Measurements from ENCODE around the gene ENKD1.

Gene ENKD1

DNA sequence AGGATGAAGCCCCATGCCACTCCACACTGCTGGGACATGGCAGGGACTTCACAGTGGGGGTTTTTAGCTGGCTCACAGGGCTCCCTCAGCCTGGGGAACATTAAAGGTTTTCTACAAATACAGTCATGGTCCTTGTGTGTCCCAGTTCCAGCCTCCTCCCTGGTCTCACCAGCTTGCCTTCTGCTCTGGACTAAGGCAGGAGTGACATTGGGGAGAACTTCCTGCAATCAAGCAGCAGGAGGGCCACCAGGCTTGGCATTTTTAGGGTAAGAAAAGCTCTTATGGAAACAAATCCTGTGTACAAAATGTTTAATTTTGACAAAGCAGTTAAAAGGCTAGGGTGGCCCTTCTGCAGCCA, 3.9 kb downstream of the ENKD1 start:
- DNase-seq (ENCODE audit: low spot score) = no peak

DNA sequence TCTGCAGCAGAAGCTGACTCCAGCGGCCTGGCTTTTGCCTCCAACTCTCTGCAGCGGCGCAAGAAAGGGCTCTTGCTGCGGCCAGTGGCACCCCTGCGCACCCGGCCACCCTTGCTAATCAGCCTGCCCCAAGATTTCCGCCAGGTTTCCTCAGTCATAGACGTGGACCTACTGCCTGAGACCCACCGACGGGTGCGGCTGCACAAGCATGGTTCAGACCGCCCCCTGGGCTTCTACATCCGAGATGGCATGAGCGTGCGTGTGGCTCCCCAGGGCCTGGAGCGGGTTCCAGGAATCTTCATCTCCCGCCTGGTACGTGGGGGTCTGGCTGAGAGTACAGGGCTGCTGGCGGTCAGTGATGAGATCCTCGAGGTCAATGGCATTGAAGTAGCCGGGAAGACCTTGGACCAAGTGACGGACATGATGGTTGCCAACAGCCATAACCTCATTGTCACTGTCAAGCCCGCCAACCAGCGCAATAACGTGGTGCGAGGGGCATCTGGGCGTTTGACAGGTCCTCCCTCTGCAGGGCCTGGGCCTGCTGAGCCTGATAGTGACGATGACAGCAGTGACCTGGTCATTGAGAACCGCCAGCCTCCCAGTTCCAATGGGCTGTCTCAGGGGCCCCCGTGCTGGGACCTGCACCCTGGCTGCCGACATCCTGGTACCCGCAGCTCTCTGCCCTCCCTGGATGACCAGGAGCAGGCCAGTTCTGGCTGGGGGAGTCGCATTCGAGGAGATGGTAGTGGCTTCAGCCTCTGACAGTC, 4.5 kb downstream of the ENKD1 start:
- DNase-seq (ENCODE audit: low spot score) = no peak

DNA sequence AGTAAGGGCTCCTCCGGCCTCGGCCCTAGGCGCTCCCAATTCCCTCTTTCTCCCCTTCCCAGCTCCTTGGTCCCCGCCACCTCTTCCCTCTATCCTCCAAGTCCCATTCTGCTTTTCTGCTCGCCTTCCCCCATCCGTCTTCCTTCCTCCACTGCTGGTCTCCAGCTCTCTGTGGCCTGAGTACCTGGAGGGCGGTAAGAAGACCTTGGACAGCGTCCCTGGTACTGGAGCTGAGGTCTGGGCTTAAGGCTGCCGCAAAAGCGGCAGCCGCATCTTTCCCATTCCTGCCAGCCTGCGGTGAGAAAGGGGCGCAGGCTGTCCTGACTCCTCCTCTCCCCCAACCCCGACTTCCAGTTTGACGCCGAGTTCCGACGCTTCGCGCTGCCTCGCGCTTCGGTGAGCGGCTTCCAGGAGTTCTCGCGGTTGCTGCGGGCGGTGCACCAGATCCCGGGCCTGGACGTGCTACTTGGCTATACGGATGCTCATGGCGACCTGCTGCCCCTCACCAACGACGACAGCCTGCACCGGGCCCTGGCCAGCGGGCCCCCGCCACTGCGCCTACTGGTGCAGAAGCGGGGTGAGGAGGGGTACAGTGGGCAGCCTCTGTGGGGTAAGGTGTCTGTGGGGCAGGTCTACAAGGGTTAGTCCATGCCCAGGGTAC, 5.3 kb downstream of the ENKD1 start:
- no peak for DNase-seq (ENCODE audit: low spot score)

DNA sequence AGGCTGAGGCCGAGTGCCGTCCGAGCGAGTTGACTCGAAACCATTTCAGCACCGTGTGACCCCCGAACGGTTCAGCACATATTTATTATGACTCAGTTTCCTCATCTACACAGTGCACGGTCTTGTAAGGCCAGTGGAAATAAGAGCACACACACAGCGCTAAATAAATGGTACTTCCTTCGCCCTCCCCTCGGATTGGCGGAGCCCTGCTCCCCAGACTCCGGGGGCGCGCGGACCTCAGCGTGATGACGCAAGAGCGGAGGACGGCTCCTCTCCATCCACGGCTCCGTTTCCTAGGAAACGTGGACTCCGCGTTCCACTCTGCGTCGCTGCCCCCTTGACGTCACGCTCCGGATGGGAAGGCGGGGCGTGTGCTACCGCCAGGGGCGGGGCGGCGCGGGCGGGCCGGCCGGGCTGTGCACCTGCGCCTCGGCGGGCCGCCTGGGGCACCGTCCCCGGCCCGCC, 6.0 kb downstream of the ENKD1 start, which contains the start of gene PARD6A:
TSS of gene PARD6A (plus strand) at position 397 of the 465 bp plus-strand sequence. CDS start 79 bp downstream, outside the sequence.
- peak; percentile 97 for DNase-seq (ENCODE audit: low spot score)

DNA sequence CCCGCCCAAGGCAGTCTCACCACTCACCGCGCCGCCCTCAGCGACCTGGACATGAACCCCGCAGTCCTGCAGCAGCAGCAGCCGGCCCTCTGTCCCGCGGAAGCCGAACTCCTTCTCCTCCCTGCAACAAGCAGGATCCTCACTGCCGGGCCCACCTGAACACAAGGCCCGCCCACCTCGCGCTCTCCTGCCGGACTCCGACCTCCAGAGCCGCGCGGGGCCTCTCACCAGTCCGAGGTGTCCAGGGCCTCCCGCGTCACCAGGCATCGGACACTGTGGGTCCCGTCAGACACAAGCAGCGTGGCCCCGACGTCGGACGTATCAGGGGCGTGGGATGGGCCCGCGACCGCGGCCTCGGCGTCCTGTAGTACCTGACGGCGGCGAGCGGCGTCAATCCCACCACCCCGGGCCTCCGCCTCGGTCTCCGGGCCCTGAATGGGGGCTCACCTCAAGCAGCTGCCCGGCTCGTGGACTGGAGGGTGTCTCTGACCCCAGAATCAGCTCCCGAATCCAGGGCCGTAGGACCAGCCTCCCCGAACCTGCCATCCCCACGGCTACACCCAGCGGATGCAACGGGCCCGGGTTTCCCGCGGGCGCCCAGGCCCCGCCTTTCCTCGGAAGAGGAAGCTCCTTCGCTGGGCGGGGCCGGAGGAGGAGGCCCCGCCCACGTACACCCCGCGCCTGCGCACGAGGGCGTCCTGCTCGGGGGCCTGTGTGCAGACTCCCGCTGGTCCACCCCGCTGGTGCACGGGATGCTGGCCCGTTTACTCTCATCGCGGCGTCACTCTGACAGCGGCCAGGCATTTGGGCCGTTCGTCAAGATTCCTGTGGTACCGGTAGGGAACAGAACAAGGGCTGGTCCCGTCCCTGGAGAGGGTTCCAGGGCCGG, 6.6 kb downstream of the ENKD1 start, which contains the start of gene ACD:
TSS of gene ACD (minus strand) at position 586 of the 889 bp plus-strand sequence. CDS start at position 546, 40 bp downstream.
- DNase-seq (ENCODE audit: low spot score) = peak; percentile 92

DNA sequence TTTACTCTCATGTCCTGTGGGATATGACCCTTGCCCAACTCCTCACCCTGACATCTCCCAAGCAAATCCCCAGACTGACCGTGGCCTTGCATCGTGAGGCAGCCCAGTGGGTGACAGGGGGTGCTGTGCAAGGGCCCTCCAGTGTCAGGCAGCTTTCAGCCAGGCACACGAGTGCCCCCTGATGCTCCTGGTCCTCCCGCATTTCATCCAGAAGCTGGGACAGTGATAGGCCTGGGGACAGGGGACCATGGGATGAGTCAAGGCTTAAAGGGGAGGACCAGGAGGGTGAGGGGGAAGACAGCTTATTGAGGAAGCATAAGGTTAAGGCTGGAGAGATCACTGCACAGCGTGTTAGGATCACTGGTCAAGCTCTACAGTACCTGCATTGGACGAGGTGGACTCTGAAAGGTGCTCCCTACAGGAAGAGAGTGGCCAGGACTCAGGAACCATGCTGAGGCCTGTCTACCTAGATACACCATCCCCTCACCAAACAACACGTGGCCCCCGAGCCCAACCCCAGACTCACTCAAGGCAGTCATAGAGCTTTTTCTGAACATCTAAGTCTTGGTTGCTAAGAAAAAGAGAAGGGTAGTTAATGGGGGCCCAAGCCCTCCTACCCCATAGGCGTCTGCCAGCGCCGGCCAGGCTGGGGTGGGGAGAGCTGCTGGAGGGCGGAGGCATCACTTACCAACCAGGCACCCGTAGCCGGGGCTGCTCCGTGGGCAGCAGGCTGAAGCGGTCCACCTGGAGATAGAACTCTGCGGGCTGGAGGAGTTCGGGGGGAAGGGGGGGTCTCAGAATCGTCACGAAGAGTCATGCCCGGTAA, 7.5 kb downstream of the ENKD1 start:
- DNase-seq (ENCODE audit: low spot score) = no peak

DNA sequence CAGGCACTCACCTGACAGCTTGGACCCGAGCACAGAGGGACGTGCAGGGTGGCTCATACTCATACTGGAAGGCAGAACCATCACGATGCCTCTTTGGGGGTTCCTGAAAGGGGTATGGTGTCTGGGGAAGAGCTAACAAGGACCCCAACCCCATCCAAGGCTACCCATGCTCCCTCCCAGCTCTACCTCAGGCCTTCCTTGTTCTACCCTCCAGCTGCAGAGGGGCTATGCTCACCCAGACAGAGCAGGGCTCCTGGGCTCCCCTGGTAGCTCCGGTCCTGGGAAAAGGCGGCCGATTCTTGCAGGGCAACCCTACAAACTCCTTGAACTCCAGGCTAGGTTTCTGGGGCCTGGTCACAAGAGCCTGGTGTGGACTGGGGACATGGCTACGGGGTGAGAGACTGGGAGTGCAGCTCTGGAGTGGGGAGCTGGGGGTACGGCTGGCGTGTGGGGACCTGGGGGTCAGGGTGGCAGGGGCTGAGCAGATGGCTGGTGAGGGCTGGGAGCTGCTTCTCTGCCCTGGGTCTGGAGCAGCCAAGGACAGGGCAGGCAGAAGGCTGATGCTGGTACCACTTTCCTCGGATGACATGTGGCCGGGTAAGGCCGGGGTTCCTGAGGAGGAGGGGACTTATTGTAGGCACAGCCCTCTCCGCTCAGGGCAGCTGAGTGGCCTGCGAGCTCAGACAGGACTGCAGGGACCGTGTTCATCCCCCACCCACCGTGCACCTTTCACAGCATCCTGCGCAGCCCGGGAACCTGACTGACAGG, 8.6 kb downstream of the ENKD1 start:
- no peak for DNase-seq (ENCODE audit: low spot score)

DNA sequence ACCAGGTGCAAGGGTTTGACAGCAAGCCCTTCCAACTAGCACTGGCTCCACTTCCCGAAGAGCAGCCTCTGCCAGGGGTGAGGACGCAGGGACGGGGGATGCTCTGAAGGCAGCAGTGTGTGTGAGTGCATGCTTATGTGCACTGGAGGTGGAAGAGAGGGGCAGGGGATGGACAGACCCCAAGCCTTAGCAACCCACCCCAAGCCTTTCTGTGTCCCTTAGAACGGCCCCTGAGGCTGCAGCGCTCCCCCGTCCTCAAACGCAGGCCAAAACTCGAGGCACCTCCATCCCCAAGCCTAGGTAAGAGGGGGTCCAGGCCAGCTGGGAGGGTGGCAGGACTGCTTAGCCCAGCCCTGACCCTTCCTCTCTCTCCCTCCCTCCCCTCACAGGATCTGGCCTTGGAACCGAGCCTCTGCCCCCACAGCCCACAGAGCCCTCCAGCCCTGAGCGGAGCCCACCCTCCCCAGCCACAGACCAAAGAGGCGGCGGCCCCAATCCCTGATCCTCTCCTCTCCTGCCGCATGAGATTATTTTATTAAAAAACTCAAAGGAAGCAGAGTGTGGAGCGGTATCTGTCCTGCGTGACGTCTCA, 9.4 kb downstream of the ENKD1 start:
- no peak for DNase-seq (ENCODE audit: low spot score)

DNA sequence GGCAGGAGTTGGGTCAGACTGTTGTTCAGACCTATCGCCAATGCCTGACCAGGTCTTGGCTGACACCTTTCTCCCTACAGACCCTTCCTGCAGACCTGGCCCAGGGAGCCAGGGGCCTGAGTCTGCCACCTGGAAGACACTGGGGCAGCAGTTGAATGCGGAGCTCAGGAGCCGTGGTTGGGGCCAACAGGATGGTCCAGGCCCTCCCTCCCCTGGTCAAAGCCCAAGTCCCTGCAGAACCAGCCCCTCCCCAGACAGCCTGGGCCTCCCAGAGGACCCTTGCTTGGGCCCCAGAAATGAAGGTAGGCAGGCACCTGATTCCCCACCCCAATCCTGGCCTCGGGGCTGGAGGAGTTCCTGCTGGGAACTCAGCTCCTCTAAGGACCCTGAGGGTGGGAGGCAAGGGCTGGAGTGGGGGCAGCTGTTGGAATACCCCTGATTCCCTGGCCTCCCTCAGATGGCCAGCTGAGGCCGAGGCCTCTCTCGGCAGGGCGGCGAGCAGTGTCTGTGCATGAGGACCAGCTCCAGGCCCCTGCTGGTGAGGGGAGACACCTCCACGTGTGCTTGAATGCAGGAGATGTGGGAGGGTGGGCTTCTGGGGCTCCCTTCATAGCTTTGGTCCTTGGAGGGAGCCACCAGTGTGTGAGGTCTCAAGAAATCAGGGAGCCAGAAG, 10.1 kb downstream of the ENKD1 start:
- DNase-seq (ENCODE audit: low spot score) = no peak

DNA sequence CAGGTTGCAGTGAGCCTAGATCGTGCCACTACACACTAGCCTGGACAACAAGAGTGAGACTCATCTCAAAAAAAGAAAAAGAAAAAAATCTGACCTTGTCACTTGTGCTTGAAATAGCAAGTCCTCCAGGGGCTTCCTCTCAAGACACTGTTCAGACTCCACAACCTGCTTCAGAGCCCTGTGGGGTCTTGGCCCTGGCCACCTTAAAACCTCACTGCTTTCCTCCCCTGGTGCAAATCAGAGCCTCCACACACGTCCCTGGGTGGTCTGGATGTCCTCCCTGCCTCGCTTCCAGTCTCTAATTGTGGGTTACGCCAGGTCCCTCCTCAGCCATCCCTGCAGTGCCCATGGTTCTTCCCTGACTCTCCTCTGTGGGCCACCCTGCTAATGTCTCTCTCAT, 11.2 kb downstream of the ENKD1 start:
- DNase-seq (ENCODE audit: low spot score) = no peak

DNA sequence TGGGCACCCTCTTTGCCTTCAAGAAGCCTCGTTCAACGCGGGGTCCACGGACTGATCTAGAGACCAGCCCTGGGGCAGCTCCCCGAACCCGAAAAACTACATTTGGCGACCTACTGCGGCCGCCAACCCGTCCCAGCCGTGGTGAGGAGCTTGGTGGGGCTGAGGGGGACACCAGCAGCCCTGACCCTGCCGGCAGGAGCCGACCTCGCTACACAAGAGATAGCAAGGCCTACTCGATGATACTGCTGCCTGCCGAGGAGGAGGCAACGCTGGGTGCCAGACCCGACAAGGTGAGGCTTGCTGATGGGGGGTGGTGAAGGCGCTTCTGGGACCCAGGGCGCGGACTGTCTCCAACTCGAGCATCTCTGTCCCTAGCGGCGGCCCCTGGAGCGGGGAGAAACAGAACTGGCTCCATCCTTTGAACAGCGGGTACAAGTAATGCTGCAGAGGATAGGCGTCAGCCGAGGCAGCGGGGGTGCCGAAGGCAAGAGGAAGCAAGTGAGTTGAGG, 12.1 kb downstream of the ENKD1 start:
- no peak for DNase-seq (ENCODE audit: low spot score)

DNA sequence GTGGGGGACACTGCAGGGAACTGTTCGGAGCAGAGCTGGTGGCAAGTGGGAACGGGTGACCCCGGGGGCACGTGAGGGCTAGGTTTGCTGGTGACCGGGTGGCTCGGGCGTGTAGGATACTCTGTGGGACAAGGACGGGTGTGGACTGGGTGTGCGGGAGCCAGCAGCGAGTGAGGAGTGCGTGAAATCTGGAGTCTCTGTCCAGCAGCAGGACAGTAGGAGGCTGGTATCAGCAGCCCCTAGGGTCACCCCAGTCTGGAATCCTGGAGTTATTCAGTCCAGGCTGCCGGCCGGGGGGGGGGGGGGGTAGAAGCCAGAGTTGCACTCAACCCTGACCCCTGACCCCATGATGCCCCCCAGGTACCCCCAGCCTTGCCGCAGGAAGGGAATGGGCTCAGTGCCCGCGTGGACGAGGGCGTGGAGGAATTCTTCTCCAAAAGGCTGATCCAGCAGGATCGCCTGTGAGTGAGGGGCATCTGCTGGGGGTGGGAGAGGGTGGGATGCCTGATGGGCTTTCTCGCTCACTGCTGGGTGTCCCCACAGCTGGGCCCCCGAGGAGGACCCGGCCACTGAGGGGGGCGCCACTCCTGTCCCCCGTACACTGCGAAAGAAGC, 12.7 kb downstream of the ENKD1 start:
- no peak for DNase-seq (ENCODE audit: low spot score)

DNA sequence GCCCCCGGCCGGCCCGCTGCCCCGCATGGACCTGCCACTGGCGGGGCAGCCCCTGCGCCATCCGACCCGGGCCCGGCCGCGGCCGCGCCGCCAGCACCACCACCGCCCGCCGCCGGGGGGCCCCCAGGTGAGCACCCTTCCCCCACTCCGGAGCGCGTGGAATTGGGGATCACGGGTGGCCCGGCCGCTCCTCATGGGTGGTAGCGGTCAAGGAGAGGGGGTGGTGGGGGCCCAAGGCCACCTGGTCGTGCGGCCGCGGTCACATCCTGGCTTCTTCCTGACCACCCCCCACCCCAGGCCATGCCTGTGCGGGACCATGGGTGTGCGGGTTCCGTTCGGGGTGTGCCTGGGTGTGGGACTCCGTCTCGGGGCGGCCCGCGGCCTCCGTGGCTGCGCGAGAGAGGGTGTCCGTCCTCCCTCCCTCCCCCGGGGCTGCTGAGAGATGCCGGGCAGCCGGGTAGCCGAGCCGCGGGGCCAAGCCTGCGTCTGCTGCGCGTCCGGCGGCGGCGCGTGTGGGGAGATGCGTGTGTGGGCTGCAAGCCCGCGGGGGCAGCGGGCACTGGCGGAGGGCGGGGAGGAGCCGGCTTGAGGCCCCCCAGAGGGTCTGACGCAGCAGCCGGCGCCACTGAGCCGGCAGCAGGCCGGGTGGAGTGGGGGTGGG, 13.3 kb downstream of the ENKD1 start:
- DNase-seq (ENCODE audit: low spot score) = no peak

DNA sequence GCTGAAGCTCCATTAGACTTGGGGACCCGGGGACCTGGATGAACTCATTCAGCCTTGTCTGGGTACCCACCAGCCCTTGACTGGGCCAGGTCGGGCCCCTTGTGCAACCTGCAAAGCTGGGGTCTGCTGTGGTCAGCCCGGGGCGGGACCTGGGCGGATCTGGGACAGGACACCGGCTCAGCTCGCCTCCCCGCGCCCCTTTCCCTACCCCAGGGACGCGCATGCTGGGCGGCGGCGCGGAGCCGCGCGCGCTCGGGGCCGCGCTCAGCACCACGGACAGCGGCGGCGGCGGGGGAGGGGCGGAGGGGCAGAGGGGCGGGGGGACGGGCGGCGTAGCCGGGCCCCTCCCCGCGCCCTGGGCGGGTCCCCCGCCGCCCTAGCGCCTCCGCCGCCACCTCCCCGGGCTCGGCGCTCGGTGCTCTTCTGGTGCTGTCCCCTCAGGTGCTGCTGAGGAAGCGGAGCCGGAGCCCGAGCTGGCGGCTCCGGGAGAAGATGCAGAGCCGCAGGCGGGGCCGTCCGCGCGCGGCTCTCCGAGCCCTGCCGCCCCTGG, 13.9 kb downstream of the ENKD1 start:
- no peak for DNase-seq (ENCODE audit: low spot score)

DNA sequence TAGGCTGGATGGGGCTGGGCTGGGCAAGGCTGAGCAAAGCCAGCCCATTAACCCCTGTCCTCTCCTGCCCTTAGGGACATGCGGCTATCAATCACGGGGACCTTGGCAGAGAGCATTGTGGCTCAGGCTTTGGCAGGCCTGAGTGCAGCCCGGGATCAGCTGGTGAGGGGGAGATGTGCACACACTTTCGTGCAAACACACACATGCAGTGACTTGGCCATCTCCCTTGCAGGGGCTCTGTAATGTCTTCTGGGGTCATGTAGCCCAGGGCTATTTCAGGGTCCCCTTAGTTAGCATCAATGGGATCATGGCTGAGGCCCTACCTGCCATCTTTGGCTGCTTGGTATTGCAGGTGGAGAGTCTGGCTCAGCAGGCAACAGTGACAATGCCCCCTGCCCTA, 14.7 kb downstream of the ENKD1 start:
- no peak for DNase-seq (ENCODE audit: low spot score)

DNA sequence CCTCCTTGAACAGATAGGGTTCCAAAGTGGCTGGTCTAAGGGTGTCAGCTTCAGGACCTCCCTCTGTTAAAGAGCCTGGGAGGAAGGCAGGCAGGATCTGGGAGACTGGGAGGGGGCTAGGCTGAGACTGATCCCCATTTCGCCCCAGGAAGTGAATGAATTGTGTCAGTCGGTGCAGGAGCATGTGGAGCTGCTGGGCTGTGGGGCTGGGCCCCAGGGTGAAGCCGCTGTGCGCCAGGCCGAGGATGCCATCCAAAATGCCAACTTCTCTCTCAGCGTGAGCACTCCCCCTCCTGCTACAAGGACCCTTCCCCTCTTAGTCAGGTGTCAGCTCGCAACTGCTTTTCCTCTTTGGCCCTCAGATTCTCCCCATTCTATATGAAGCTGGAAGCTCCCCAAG, 15.5 kb downstream of the ENKD1 start:
- no peak for DNase-seq (ENCODE audit: low spot score)

DNA sequence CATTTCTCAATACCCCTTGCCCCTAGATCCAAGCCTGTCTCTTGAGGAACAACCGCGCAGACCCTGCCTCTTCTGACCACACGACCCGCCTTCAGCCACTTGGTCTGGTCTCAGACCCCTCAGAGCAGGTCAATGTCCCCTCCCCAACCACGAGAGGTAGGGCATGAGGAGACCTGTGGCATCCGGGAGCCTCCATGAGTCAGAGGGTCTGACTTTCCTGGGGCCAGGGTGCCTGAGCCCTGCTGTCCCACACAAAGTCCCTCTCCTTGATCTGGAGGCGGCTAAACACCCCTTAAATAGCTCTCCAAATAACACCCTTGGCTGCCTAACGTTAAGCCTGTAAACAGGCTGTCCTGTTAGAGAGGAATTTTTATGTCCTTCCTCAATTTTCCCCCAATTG, 16.5 kb downstream of the ENKD1 start:
- no peak for DNase-seq (ENCODE audit: low spot score)

DNA sequence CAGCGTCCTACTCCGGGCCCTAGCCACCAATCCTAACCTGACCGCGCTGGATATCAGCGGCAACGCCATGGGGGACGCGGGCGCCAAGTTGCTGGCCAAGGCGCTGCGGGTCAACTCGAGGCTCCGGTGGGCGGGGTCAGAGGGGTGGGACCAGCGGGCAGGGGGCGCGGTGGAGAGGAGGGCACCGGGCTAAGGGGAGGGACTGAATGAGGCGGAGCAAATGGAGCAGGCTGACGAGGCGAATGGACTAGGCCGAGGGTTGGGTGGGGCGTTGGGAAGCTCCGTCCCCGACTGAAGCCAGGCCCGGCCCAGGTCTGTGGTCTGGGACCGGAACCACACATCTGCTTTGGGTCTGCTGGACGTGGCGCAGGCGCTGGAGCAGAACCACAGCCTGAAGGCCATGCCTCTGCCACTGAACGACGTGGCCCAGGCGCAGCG, 17.0 kb downstream of the ENKD1 start:
- no peak for DNase-seq (ENCODE audit: low spot score)

All from CD4-positive, alpha-beta T cell treated with Interleukin-2 at 100 ng/mL for 4 hours (primary cell).